HG02840 (cell line): ENCODE results near the gene GGTLC2.
"Not testable (repeated sequence)": the region's sequence is repeated elsewhere in the genome, so short reads cannot be mapped to it uniquely, and the experiment has no call there.

ENCODE experiments used
- ATAC-seq: cut with Tn5 transposase; IDR thresholded peaks from one replicate; pipeline ENCODE4 v1.9.1; 2021; ENCODE audit warnings: mild to moderate bottlenecking, moderate library complexity, moderate number of reproducible peaks; ENCODE audit not compliant: unreplicated experiment, low FRiP score

The GGTLC2 gene

GRCh38 chr22:22666307-22667091 is 22.1 kb downstream of the GGTLC2 start:
- ATAC-seq: no peak

- ATAC-seq: no peak
Measured at GRCh38 chr22:22667966-22668880, 23.8 kb downstream of the GGTLC2 start.

- no peak for ATAC-seq
Measured at GRCh38 chr22:22669093-22669492, 24.7 kb downstream of the GGTLC2 start.

- ATAC-seq: no peak
Measured at GRCh38 chr22:22670076-22670795, 25.8 kb downstream of the GGTLC2 start.

GRCh38 chr22:22671506-22671905 is 27.1 kb downstream of the GGTLC2 start:
- ATAC-seq: no peak

- ATAC-seq: no peak
Measured at GRCh38 chr22:22673099-22673498, 28.7 kb downstream of the GGTLC2 start.

- ATAC-seq: no peak
Measured at GRCh38 chr22:22673628-22674027, 29.2 kb downstream of the GGTLC2 start.

- ATAC-seq: no peak
Measured at GRCh38 chr22:22674467-22674866, 30.1 kb downstream of the GGTLC2 start.

- no peak for ATAC-seq
Measured at GRCh38 chr22:22678970-22679369, 34.6 kb downstream of the GGTLC2 start.

GRCh38 chr22:22680396-22680795 is 36.0 kb downstream of the GGTLC2 start:
- no peak for ATAC-seq

- ATAC-seq: no peak
Measured at GRCh38 chr22:22681221-22681739, 36.9 kb downstream of the GGTLC2 start.

GRCh38 chr22:22682196-22682595 is 37.8 kb downstream of the GGTLC2 start:
- no peak for ATAC-seq

- no peak for ATAC-seq
Measured at GRCh38 chr22:22682807-22683667, 38.6 kb downstream of the GGTLC2 start.

GRCh38 chr22:22683668-22684361 is 39.4 kb downstream of the GGTLC2 start:
- no peak for ATAC-seq

- ATAC-seq: no peak
Measured at GRCh38 chr22:22684580-22685561, 40.5 kb downstream of the GGTLC2 start.

GRCh38 chr22:22685586-22685985 is 41.2 kb downstream of the GGTLC2 start:
- no peak for ATAC-seq

GRCh38 chr22:22686202-22687115 is 42.0 kb downstream of the GGTLC2 start:
- ATAC-seq: not testable (repeated sequence)
